ENCODE results near the gene AHSA1. TPM values are rescaled to one million over a fixed set of nuclear protein-coding genes. Genes with fewer than 3 reads are reported as not detected.

Gene AHSA1
- total and polyA plus RNA-seq, 2 donors (not counting 1 experiment from before 2014, with no cell fraction given): 83.2 to 87.5 TPM

GRCh38 chr14:77469067-77469505 is 11.2 kb downstream of the AHSA1 start:
- H3K4me3 Mint-ChIP-seq: no peak overlapping the region
- Histone ChIP-seq H3K4me2 (replicated peaks; ENCODE audit: low read depth, low read length, poor library complexity, severe bottlenecking) (no peak overlapping the region), H3K4me1 (ENCODE audit: control insufficient read depth in 2 of 2, insufficient read depth in 2 of 2, low read length in 2 of 2) (no peaks in the 10 kb centered on the region), H3K9me3 (ENCODE audit: control extremely low read depth in 1 of 3, control insufficient read depth in 2 of 3, insufficient read depth in 1 of 3, low read length in 2 of 3) (no peaks in the 10 kb centered on the region), H3K4me3 (ENCODE audit: control extremely low read depth in 1 of 5, extremely low read depth in 1 of 5, insufficient read depth in 1 of 5, low read depth in 2 of 5, low read length in 4 of 5) (no peak overlapping the region), H3K36me3 (replicated peaks in 1 of 2; ENCODE audit: control extremely low read depth in 1 of 2, control insufficient read depth in 1 of 2, extremely low read depth in 1 of 2, insufficient read depth in 2 of 2, low read length in 1 of 2) (peaks cover 0 to 53% of the 10 kb centered on the region in 2 experiments), H3K9ac (ENCODE audit: low read length) (no peak overlapping the region), H3K79me2 (ENCODE audit: control insufficient read depth, insufficient read depth, low read length) (no peaks in the 10 kb centered on the region), H3K27me3 (replicated peaks in 1 of 4; ENCODE audit: control extremely low read depth in 1 of 4, control insufficient read depth in 3 of 4, insufficient read depth in 4 of 4, low read length in 3 of 4) (no peaks in the 10 kb centered on the region), H4K20me1 (ENCODE audit: control insufficient read depth, insufficient read depth, low read length, poor library complexity, severe bottlenecking) (peaks cover 4% of the 10 kb centered on the region), H2AFZ (ENCODE audit: insufficient read depth, low read depth, low read length, poor library complexity, severe bottlenecking) (no peak overlapping the region), H3K27ac (ENCODE audit: low read length in 2 of 2) (no peak overlapping the region)
- ChIA-PET CTCF (no interaction called here), POLR2A (interaction anchor here (0.5 kb wide), 1 partner anchor 27 kb away, joined by 5 read pairs; no protein-coding TSS in a partner anchor)
- H3K27me3 Mint-ChIP-seq: no peaks in the 10 kb centered on the region
- intact Hi-C loops (cut with micrococcal nuclease): no loop called here
- H3K9me3 Mint-ChIP-seq (ENCODE audit: insufficient read depth): no peaks in the 10 kb centered on the region
- ATAC-seq (ENCODE audit: low read depth) (no peak), DNase-seq (no peak)
- no peak overlapping the region for H3K27ac Mint-ChIP-seq
- no peak for TF ChIP-seq CTCF (IDR thresholded peaks at IDR 0.05)
- TF ChIP-seq EZH2 (IDR thresholded peaks at IDR 0.05; ENCODE audit: borderline replicate concordance, insufficient read depth, low read depth, low read length, poor library complexity, severe bottlenecking): no peak
- WGBS (ENCODE audit: insufficient coverage): 99% methylated on average over 10 of the region's 14 CpGs
- H3K4me1 Mint-ChIP-seq: no peaks in the 10 kb centered on the region

DNA sequence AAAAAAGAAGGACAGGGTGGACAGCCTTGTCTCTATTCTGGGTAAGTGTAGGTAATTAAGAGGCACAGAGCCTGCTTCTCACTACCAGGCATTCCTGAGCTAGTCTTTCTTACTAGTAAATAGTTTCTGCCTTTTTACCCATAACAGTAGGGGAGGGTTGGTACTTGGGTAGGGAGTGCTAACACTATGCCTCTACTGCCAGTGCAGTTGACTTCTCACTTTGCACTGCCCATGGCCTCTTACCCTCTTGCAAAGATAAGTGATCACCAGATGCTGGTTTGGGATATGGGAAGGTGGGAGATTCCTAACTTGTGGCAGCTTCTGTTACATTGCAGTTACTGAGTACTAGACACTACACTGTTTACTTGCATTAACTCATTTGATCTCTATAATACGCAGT is 11.6 kb downstream of the AHSA1 start:
- Histone ChIP-seq H3K4me1 (ENCODE audit: control insufficient read depth in 2 of 2, insufficient read depth in 2 of 2, low read length in 2 of 2) (no peaks in the 10 kb centered on the region), H3K27ac (ENCODE audit: low read length in 2 of 2) (no peak overlapping the region), H3K9ac (ENCODE audit: low read length) (no peak overlapping the region), H3K27me3 (replicated peaks in 1 of 4; ENCODE audit: control extremely low read depth in 1 of 4, control insufficient read depth in 3 of 4, insufficient read depth in 4 of 4, low read length in 3 of 4) (no peaks in the 10 kb centered on the region), H3K79me2 (ENCODE audit: control insufficient read depth, insufficient read depth, low read length) (no peaks in the 10 kb centered on the region), H3K9me3 (ENCODE audit: control extremely low read depth in 1 of 3, control insufficient read depth in 2 of 3, insufficient read depth in 1 of 3, low read length in 2 of 3) (no peaks in the 10 kb centered on the region), H3K36me3 (replicated peaks in 1 of 2; ENCODE audit: control extremely low read depth in 1 of 2, control insufficient read depth in 1 of 2, extremely low read depth in 1 of 2, insufficient read depth in 2 of 2, low read length in 1 of 2) (peaks cover 0 to 48% of the 10 kb centered on the region in 2 experiments), H3K4me3 (ENCODE audit: control extremely low read depth in 1 of 5, extremely low read depth in 1 of 5, insufficient read depth in 1 of 5, low read depth in 2 of 5, low read length in 4 of 5) (no peak overlapping the region), H3K4me2 (replicated peaks; ENCODE audit: low read depth, low read length, poor library complexity, severe bottlenecking) (no peak overlapping the region), H4K20me1 (ENCODE audit: control insufficient read depth, insufficient read depth, low read length, poor library complexity, severe bottlenecking) (peaks cover 4% of the 10 kb centered on the region), H2AFZ (ENCODE audit: insufficient read depth, low read depth, low read length, poor library complexity, severe bottlenecking) (no peak overlapping the region)
- DNase-seq (no peak), ATAC-seq (ENCODE audit: low read depth) (no peak)
- no CpG with 5 or more reads among the region's 1 CpG for WGBS (ENCODE audit: insufficient coverage)
- POLR2A ChIA-PET: interaction anchor here (0.5 kb wide), 1 partner anchor 27 kb away, joined by 5 read pairs; no protein-coding TSS in a partner anchor
- H3K4me1 Mint-ChIP-seq: no peaks in the 10 kb centered on the region
- H3K4me3 Mint-ChIP-seq: no peak overlapping the region
- no peaks in the 10 kb centered on the region for H3K9me3 Mint-ChIP-seq (ENCODE audit: insufficient read depth)
- TF ChIP-seq CTCF (IDR thresholded peaks at IDR 0.05) (no peak), EZH2 (IDR thresholded peaks at IDR 0.05; ENCODE audit: borderline replicate concordance, insufficient read depth, low read depth, low read length, poor library complexity, severe bottlenecking) (no peak)
- intact Hi-C loops (cut with micrococcal nuclease): no loop called here
- no peak overlapping the region for H3K27ac Mint-ChIP-seq
- CTCF ChIA-PET: no interaction called here
- no peaks in the 10 kb centered on the region for H3K27me3 Mint-ChIP-seq

Data from B cell (primary cell).